ENCODE data around the gene PRM2. TPM values are rescaled to one million over a fixed set of nuclear protein-coding genes. Genes with fewer than 3 reads are reported as not detected.

Gene PRM2
- polyA plus RNA-seq, 1 donor, result not detected

GRCh38 chr16:11262915-11263314 lies 13.4 kb downstream of the PRM2 start:
- DNase-seq (ENCODE audit: low read depth), result no peak

GRCh38 chr16:11260596-11260966 lies 15.7 kb downstream of the PRM2 start:
- no peak for DNase-seq (ENCODE audit: low read depth)

- DNase-seq (ENCODE audit: low read depth), result no peak
Observed at GRCh38 chr16:11259655-11260595, 16.4 kb downstream of the PRM2 start.

- DNase-seq (ENCODE audit: low read depth), result no peak
Observed at GRCh38 chr16:11258553-11259492, 17.5 kb downstream of the PRM2 start.

GRCh38 chr16:11257131-11257938 lies 18.9 kb downstream of the PRM2 start:
- DNase-seq (ENCODE audit: low read depth), result peak; percentile 63

- no peak for DNase-seq (ENCODE audit: low read depth)
Observed at GRCh38 chr16:11256661-11257130, 19.6 kb downstream of the PRM2 start.

DNA sequence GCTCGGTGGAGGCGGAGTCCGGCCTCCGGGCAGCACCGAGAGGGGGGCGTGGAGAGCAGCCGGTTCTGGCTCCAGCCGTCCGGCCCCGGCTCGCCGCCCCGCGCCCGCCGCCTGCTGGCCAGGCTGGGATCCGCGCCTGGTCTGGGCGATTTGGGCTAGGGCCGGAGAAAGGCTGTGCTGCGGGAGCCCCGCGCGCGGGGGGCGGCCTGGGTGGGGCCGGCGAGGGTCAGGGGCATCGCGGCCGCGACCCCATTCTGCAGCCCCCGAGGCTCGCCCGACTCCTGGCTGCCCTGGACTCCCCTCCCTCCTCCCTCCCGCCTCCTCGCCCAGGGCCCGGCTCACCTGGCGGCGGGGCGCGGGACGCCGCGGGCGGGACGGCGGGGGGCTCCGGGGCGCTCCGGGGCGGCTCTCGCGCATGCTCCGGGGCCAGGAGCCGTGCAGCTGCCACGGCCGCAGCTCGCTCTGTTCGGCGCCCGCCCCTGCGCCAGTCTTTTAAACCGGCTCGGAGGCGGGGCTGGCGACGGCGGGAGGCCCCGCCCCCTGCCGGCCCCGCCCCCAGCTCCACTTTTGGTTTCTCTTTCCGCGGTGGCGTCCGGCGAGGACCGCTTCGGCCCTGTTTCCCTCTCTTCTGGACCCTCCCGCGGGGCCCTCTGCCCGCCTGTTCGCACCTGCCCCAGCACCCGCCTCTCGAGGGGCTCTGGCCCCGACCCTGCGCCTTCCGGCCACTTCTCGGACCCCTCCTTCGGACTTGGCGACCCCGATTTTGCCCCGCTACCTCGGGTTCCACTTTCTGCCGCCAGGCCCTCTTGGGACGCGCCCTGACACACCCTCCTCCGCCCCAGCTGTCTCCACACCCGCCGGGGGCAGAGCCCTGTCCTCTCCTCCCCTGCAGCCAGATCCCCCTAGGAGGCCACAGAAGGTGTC lies 20.3 kb downstream of the PRM2 start, which contains the start of gene SOCS1:
Gene SOCS1, minus strand, starts transcription at position 468 of the 924 bp plus-strand sequence. CDS start 726 bp downstream, outside the sequence.
- DNase-seq (ENCODE audit: low read depth), result peak; percentile 60

GRCh38 chr16:11254913-11255736 lies 21.2 kb downstream of the PRM2 start:
- DNase-seq (ENCODE audit: low read depth), result no peak

DNA sequence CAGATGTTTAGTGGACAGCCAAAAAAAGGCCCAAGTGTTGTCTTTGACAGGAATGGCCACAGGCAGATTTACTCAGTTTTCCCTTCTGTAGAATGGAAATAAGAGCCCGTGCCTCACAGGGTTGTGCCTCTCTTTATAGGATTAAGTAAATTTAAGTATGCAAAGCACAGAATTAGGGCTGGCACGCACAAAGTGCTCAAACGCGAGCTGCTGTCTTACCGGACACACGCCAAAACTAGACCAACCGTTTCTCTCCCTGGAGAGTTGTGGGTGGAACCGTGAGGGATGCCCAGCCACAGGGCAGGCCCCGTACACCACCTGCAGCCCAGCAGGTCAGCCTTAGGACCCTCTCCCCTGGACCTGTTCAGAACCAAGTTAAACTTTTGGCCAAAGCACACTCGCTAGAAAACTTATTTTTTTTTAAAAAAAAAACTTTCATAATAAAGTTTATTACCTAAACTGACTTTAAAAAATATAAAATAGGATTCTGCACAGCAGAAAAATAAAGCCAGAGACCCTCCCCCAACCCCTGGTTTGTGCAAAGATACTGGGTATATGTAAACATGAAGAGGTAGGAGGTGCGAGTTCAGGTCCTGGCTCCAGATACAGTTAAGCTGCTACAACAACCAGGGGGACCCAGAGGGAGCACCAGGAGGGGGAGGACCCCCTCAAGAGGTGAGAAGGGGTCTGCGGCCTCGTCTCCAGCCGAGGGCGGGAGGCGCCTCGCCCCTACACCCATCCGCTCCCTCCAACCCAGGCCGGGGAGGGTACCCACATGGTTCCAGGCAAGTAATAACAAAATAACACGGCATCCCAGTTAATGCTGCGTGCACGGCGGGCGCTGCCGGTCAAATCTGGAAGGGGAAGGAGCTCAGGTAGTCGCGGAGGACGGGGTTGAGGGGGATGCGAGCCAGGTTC lies 22.0 kb downstream of the PRM2 start:
- no peak for DNase-seq (ENCODE audit: low read depth)

GRCh38 chr16:11253009-11253994 lies 23.0 kb downstream of the PRM2 start:
- DNase-seq (ENCODE audit: low read depth), result no peak

- DNase-seq (ENCODE audit: low read depth), result no peak
Observed at GRCh38 chr16:11252482-11252931, 23.8 kb downstream of the PRM2 start.

DNA sequence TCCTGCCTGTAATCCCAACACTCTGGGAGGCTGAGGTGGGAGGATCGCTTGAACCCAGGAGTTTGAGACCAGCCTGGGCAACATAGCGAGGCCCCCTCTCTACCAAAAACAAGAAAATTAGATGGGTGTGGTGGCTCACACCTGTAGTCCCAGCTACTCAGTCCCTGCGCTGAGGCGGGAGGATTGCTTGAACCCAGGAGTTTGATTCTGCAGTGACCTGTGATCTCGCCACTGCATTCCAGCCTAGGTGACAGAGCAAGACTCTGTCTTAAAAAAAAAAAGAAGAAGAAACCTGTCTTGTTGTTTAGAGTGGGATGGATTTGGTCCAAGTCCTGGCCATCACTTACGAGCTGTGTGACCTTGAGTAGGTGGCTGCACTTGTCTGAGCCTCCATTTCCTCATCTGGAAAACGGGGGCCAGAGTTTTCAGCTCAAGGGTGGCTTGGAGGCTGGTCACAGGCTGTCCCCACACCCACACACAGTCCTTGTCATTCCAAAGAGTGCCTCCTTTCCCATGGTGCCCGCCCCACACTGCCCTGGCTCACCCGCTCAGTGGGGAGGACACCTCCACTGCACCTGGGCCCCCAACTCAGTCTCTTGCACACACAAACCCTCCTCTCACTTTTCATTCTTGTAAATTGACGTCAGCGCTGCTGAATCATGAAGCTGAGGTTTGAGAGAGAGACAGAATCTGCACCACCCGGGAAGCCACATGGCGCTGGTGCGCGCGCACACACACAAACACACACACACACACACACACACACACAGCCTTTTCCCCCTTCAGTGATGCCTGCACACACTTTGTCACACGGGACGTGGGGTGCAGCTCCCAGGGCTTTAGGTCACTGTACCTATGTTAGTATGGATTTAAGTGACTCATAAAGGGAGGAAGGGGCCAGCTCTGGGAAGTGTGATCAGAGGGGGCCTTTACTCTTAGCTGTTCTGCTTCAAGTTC lies 24.5 kb downstream of the PRM2 start:
- DNase-seq (ENCODE audit: low read depth), result no peak

DNA sequence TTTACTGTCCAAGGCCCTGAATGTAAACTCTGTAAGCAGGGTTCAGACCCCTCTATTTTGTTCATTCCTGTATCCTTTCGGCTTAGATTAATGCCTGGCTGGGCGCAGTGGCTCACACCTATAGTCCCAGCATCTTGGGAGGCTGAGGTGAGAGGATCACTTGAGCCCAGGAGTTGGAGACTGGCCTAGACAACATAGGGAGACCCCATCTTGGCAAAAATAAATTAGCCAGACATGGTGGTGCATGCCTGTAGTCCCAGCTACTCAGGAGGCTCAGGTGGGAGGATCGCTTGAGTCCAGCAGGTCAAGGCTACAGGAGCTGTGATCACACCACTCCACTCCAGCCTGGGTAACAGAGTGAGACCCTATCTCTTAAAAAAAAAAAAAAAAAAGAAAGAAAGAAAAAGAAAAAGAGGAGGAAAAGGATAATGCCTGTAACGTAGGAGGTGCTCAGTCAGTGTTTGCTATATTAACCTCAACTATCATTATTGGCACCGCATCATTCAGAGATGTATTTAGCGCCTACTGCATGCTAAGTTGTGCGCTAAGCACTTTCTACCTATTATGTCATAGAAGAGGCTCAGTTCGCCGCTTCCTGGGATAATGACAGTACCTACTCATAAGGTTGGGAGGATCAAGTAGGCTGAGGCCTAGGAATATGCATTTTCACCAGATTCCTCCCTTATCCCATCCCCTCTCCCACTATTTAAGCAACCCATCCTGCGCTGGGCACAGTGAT lies 25.3 kb downstream of the PRM2 start:
- no peak for DNase-seq (ENCODE audit: low read depth)

GRCh38 chr16:11250091-11250785 lies 26.0 kb downstream of the PRM2 start:
- DNase-seq (ENCODE audit: low read depth), result no peak
